ENCODE data around the gene MYH9.

GRCh38 chr22:36319595-36320497 lies 67.9 kb downstream of the MYH9 start:
- TF ChIP-seq FOXM1 (IDR thresholded peaks at IDR 0.05; ENCODE audit: borderline replicate concordance) (no peak), FOXK2 (IDR thresholded peaks at IDR 0.05) (no peak), FOXA1 (IDR thresholded peaks at IDR 0.05) (no peak), TARDBP (IDR thresholded peaks at IDR 0.05) (no peak), BHLHE40 (IDR thresholded peaks at IDR 0.05; ENCODE audit: borderline replicate concordance) (no peak), ELF4 (IDR thresholded peaks at IDR 0.05) (no peak), PKNOX1 (IDR thresholded peaks at IDR 0.05) (no peak), NFRKB (IDR thresholded peaks at IDR 0.05) (no peak), ZNF384 (IDR thresholded peaks at IDR 0.05) (no peak), HDGF (IDR thresholded peaks at IDR 0.05; ENCODE audit: borderline replicate concordance) (no peak), ARNT (IDR thresholded peaks at IDR 0.05) (no peak)

All from HEK293T (cell line).